Measurements from ENCODE around the gene ADGRL3.
A peak's percentile ranks its signal among the peaks of the same experiment; 100 is the strongest.
"Not testable (repeated sequence)": the region's sequence is repeated elsewhere in the genome, so short reads cannot be mapped to it uniquely, and the experiment has no call there.

The ADGRL3 gene

GRCh38 chr4:61350932-61351331 lies 150.8 kb downstream of the ADGRL3 start:
- no peak for DNase-seq (ENCODE audit: low spot score)

- no peak for DNase-seq (ENCODE audit: low spot score)
These were observed 156.6 kb downstream of the ADGRL3 start for GRCh38 chr4:61356696-61357095.

- DNase-seq (ENCODE audit: low spot score) = no peak
These were observed 159.2 kb downstream of the ADGRL3 start for GRCh38 chr4:61359301-61359700.

GRCh38 chr4:61372817-61373216 lies 172.7 kb downstream of the ADGRL3 start:
- not testable (repeated sequence) for DNase-seq (ENCODE audit: low spot score)

GRCh38 chr4:61373901-61374440 lies 173.8 kb downstream of the ADGRL3 start:
- DNase-seq (ENCODE audit: low spot score) = peak; percentile 48

- DNase-seq (ENCODE audit: low spot score) = no peak
These were observed 174.3 kb downstream of the ADGRL3 start for GRCh38 chr4:61374447-61374891.

GRCh38 chr4:61375301-61375700 lies 175.2 kb downstream of the ADGRL3 start:
- DNase-seq (ENCODE audit: low spot score) = peak; percentile 10

- DNase-seq (ENCODE audit: low spot score) = no peak
These were observed 176.2 kb downstream of the ADGRL3 start for GRCh38 chr4:61376301-61376700.

- DNase-seq (ENCODE audit: low spot score) = no peak
These were observed 179.3 kb downstream of the ADGRL3 start for GRCh38 chr4:61379406-61379805.

- no peak for DNase-seq (ENCODE audit: low spot score)
These were observed 180.7 kb downstream of the ADGRL3 start for GRCh38 chr4:61380865-61381264.

GRCh38 chr4:61385256-61385655 lies 185.1 kb downstream of the ADGRL3 start:
- DNase-seq (ENCODE audit: low spot score) = no peak

GRCh38 chr4:61387372-61387771 lies 187.2 kb downstream of the ADGRL3 start:
- DNase-seq (ENCODE audit: low spot score) = not testable (repeated sequence)

- no peak for DNase-seq (ENCODE audit: low spot score)
These were observed 189.5 kb downstream of the ADGRL3 start for GRCh38 chr4:61389640-61390039.

- DNase-seq (ENCODE audit: low spot score) = no peak
These were observed 195.6 kb downstream of the ADGRL3 start for GRCh38 chr4:61395754-61396153.

GRCh38 chr4:61397174-61397573 lies 197.0 kb downstream of the ADGRL3 start:
- DNase-seq (ENCODE audit: low spot score) = peak; percentile 40

- no peak for DNase-seq (ENCODE audit: low spot score)
These were observed 200.4 kb downstream of the ADGRL3 start for GRCh38 chr4:61400439-61401038.

- DNase-seq (ENCODE audit: low spot score) = no peak
These were observed 201.6 kb downstream of the ADGRL3 start for GRCh38 chr4:61401771-61402170.

GRCh38 chr4:61405307-61405706 lies 205.2 kb downstream of the ADGRL3 start:
- DNase-seq (ENCODE audit: low spot score) = no peak

- DNase-seq (ENCODE audit: low spot score) = no peak
These were observed 206.6 kb downstream of the ADGRL3 start for GRCh38 chr4:61406677-61407076.

- DNase-seq (ENCODE audit: low spot score) = no peak
These were observed 207.8 kb downstream of the ADGRL3 start for GRCh38 chr4:61407642-61408618.

- no peak for DNase-seq (ENCODE audit: low spot score)
These were observed 208.7 kb downstream of the ADGRL3 start for GRCh38 chr4:61408861-61409260.

- no peak for DNase-seq (ENCODE audit: low spot score)
These were observed 211.1 kb downstream of the ADGRL3 start for GRCh38 chr4:61411241-61411640.

GRCh38 chr4:61425315-61425714 lies 225.2 kb downstream of the ADGRL3 start:
- no peak for DNase-seq (ENCODE audit: low spot score)
